ENCODE measurements around the gene GUCA2A.

The GUCA2A gene

DNA sequence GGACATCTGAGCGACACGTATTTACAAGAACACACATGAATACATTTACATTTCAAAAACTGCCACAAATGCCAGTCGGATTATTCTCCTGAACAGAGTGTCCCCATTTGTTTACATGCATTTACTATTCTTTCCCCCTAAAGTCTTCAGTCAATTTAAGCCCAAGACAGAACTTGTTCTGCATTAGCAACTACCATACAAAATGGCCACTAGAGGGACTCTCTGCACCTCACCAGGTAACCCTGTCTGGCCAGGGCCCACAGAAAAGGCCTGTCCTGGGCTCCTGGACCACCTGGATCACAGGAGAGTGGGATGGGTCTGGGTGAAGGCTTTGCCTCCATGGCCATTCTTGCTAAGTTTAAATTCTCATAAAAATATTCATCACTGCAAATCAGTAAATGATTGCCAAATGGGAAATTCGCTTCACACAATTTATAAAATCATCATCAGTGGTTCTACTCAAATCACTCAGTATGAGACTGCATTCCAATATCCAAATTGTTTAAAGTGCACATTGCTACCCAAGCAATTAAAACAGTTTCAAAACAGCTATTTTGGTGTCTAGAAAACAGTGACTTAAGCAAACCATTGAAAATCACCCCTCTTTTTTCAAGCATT lies 12.5 kb upstream of the GUCA2A start:
- H3K27ac ChIP-seq, result no peak overlapping the region
- TF ChIP-seq ZFX (IDR thresholded peaks at IDR 0.05; ENCODE audit: borderline replicate concordance), result no peak
- TF ChIP-seq, protein P1, sequence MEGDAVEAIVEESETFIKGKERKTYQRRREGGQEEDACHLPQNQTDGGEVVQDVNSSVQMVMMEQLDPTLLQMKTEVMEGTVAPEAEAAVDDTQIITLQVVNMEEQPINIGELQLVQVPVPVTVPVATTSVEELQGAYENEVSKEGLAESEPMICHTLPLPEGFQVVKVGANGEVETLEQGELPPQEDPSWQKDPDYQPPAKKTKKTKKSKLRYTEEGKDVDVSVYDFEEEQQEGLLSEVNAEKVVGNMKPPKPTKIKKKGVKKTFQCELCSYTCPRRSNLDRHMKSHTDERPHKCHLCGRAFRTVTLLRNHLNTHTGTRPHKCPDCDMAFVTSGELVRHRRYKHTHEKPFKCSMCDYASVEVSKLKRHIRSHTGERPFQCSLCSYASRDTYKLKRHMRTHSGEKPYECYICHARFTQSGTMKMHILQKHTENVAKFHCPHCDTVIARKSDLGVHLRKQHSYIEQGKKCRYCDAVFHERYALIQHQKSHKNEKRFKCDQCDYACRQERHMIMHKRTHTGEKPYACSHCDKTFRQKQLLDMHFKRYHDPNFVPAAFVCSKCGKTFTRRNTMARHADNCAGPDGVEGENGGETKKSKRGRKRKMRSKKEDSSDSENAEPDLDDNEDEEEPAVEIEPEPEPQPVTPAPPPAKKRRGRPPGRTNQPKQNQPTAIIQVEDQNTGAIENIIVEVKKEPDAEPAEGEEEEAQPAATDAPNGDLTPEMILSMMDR (IDR thresholded peaks at IDR 0.05), result peak; percentile 92

GRCh38 chr1:42175314-42176054 lies 10.9 kb upstream of the GUCA2A start:
- no peak overlapping the region for H3K27ac ChIP-seq
- TF ChIP-seq, protein P1 (IDR thresholded peaks at IDR 0.05), result no peak
- TF ChIP-seq ZFX (IDR thresholded peaks at IDR 0.05; ENCODE audit: borderline replicate concordance), result no peak

- TF ChIP-seq, protein P1 (IDR thresholded peaks at IDR 0.05), result no peak
- no peak for TF ChIP-seq ZFX (IDR thresholded peaks at IDR 0.05; ENCODE audit: borderline replicate concordance)
- H3K27ac ChIP-seq, result peak overlapping the region; percentile 36; the same call in 1 of the 2 replicates
These were observed 9.6 kb upstream of the GUCA2A start for GRCh38 chr1:42173961-42174735.

GRCh38 chr1:42173155-42173933 lies 8.8 kb upstream of the GUCA2A start:
- TF ChIP-seq, protein P1 (IDR thresholded peaks at IDR 0.05), result peak; percentile 98
- TF ChIP-seq ZFX (IDR thresholded peaks at IDR 0.05; ENCODE audit: borderline replicate concordance), result no peak
- peak overlapping the region; percentile 36; the same call in 1 of the 2 replicates for H3K27ac ChIP-seq

DNA sequence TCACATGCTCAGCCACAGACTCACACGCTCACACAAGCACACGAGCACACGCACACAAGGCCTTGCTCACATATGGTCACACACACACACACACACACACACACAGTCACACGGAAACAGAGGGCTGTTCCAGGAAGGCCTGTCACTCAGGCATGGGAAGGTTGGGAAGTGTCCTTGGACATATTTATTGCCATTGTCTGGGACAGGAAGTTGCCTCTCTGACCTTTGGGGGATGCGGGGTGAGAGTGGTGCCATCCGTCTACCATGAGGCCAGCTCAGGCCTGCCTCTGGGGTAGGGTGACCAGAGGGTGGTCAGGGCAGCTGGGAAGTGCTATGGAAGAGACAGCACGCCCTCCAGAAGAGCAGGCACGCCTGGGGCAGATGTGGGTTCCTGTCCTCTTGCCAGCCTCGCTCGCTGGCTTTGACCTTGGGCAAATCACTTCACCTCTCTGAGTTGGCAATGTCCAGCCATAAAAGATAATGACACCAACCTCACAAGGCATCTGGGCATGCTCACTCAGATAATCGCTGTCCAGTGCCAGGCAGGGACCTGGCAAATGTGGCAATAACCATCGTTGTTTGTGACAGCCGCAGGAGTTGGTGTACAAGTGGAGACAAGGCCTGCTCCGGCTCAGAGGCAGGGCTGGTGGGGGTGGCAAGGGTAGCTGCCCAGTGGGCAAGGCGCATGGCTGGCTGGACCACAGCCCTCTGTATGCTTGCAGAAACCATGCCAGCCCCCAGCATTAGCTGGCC lies 8.0 kb upstream of the GUCA2A start:
- TF ChIP-seq, protein P1 (IDR thresholded peaks at IDR 0.05), result no peak
- no peak for TF ChIP-seq ZFX (IDR thresholded peaks at IDR 0.05; ENCODE audit: borderline replicate concordance)

GRCh38 chr1:42171679-42172266 lies 7.2 kb upstream of the GUCA2A start:
- TF ChIP-seq, protein P1 (IDR thresholded peaks at IDR 0.05), result no peak
- no peak for TF ChIP-seq ZFX (IDR thresholded peaks at IDR 0.05; ENCODE audit: borderline replicate concordance)
- H3K27ac ChIP-seq, result no peak overlapping the region

More for the DNA sequence above, 8.0 kb upstream of the GUCA2A start:
- no peak overlapping the region for H3K27ac ChIP-seq

Data from 22Rv1 (cell line).